ENCODE measurements around the gene GDPD5. TPM values are rescaled to one million over a fixed set of nuclear protein-coding genes. Genes with fewer than 3 reads are reported as not detected.

GDPD5 gene
- total and polyA plus RNA-seq, 8 donors = 0.58 to 57.6 (median 4.9) TPM

GRCh38 chr11:75514596-75514995 lies 11.1 kb downstream of the GDPD5 start:
- no peaks in the 10 kb centered on the region for H3K36me3 ChIP-seq
- TF ChIP-seq POLR2AphosphoS5 (IDR thresholded peaks at IDR 0.05) (no peak), POLR2A (IDR thresholded peaks at IDR 0.05) (no peak), CTCF (IDR thresholded peaks at IDR 0.05) (no peak), EP300 (IDR thresholded peaks at IDR 0.05) (no peak)
- no peak overlapping the region for H3K27ac ChIP-seq
- no peaks in the 10 kb centered on the region for H3K9me3 ChIP-seq
- no peaks in the 10 kb centered on the region for H3K27me3 ChIP-seq
- intact Hi-C loops (cut with DNase I; ENCODE audit: low total_unique reads) = no loop called here
- peaks cover 0 to 3% (median 0%) of the 10 kb centered on the region in 4 donors for H3K4me1 ChIP-seq
- DNase-seq = no peak
- no peak overlapping the region for H3K4me3 ChIP-seq

GRCh38 chr11:75513250-75513649 lies 12.5 kb downstream of the GDPD5 start:
- no peak overlapping the region for H3K27ac ChIP-seq
- no peak overlapping the region for H3K4me3 ChIP-seq
- no peak for TF ChIP-seq EP300 (IDR thresholded peaks at IDR 0.05)
- TF ChIP-seq CTCF (IDR thresholded peaks at IDR 0.05) = no peak
- TF ChIP-seq POLR2AphosphoS5 (IDR thresholded peaks at IDR 0.05) = no peak
- no peak for TF ChIP-seq POLR2A (IDR thresholded peaks at IDR 0.05)
- no peaks in the 10 kb centered on the region for H3K36me3 ChIP-seq
- H3K4me1 ChIP-seq = peaks cover 0 to 11% (median 2%) of the 10 kb centered on the region in 4 donors
- WGBS, 5 donors = 36 to 61% (median 42%) methylated on average over 5 of the region's 5 CpGs
- no peaks in the 10 kb centered on the region for H3K9me3 ChIP-seq
- DNase-seq = no peak
- no peaks in the 10 kb centered on the region for H3K27me3 ChIP-seq
- intact Hi-C loops (cut with DNase I; ENCODE audit: low total_unique reads) = no loop called here

- no peak overlapping the region for H3K27ac ChIP-seq
- DNase-seq = no peak
- intact Hi-C loops (cut with DNase I; ENCODE audit: low total_unique reads) = no loop called here
- H3K4me1 ChIP-seq = peaks cover 0 to 11% (median 2%) of the 10 kb centered on the region in 4 donors
- 68 to 76% (median 72%) methylated on average over 5 of the region's 5 CpGs for WGBS, 5 donors
- no peak overlapping the region for H3K4me3 ChIP-seq
- no peaks in the 10 kb centered on the region for H3K27me3 ChIP-seq
- H3K9me3 ChIP-seq = no peaks in the 10 kb centered on the region
- TF ChIP-seq EP300 (IDR thresholded peaks at IDR 0.05) (no peak), POLR2A (IDR thresholded peaks at IDR 0.05) (no peak), CTCF (IDR thresholded peaks at IDR 0.05) (no peak), POLR2AphosphoS5 (IDR thresholded peaks at IDR 0.05) (no peak)
- H3K36me3 ChIP-seq = no peaks in the 10 kb centered on the region
Observed at GRCh38 chr11:75510723-75511019, 15.1 kb downstream of the GDPD5 start.

GRCh38 chr11:75510004-75510722 lies 15.6 kb downstream of the GDPD5 start:
- no peak for DNase-seq
- TF ChIP-seq POLR2A (IDR thresholded peaks at IDR 0.05) = no peak
- no peak for TF ChIP-seq EP300 (IDR thresholded peaks at IDR 0.05)
- TF ChIP-seq CTCF (IDR thresholded peaks at IDR 0.05) = no peak
- H3K27me3 ChIP-seq = no peaks in the 10 kb centered on the region

More at GRCh38 chr11:75510004-75510722, 15.6 kb downstream of the GDPD5 start:
- Histone ChIP-seq H3K27ac (no peak overlapping the region), H3K4me3 (no peak overlapping the region), H3K4me1 (peaks cover 0 to 11% (median 2%) of the 10 kb centered on the region in 4 donors), H3K9me3 (no peaks in the 10 kb centered on the region), H3K36me3 (no peaks in the 10 kb centered on the region)
- WGBS, 5 donors = 59 to 73% (median 68%) methylated on average over 7 to 9 of the region's 9 CpGs
- intact Hi-C loops (cut with DNase I; ENCODE audit: low total_unique reads) = no loop called here

Measured in stomach (tissue), 9 donors.